SIG-M5 (cell line): Measurements from ENCODE around the gene ZNF516.

ENCODE experiments used
- DNase-seq: peaks from one replicate; lab custom pipeline; 2025; lab: John Stamatoyannopoulos, UW

ZNF516 gene

DNA sequence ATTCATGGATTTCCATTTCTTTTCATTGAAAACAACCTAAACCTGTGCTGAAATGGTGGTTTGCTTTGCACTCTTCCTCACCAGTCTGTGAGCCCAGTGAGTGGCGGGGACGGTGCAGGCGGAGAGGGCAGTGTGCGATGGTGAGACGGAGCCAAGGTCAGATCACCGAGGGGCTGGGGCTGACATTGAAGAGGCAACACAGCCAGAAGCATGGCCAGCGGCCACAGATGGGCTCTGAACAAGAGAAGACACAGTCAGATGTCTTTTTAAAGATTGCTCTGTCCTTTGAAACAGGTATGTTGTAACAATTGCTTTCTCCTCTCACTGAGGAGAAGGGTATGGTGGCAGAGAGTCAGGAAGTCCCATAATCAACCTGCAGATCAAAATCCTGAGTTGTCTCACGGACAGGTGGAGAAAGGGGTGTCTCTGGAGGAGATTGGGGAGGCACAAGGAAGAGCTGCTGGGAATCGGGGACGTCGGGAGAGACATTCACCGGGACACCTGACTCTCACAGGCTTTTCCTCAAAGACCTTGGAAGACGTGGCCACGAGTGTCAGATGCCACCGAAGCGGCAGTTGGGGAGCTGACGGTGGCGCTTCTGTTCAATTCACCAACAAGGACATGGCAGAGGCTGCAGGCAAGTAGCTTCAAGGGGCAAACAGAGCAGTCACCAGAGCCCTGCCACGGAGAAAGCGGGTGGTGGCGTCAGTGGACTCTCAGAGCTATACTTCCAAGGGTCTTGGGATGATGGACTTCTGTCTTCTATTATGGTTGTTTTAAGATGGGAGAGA, 12.1 kb upstream of the ZNF516 start:
- DNase-seq = no peak

DNA sequence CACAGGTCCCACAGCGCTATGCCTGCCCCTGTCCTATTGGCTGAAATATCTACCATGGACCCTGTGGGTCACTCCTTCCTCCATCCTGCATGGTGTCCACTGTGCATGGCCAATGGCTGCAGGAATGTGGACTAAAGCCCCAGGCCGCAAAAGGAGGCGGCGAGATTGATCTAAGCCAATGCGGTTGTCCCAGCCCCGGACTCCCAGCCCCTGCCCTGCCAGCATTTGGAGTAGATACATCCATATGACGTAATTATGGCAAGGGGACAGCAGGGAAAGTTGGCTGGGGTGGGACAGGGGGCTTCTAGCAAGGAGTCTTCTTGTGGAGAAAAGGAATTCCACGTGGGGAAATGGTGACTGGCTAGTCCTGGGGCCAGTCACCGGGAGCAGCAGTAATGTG, 11.4 kb upstream of the ZNF516 start:
- no peak for DNase-seq

DNA sequence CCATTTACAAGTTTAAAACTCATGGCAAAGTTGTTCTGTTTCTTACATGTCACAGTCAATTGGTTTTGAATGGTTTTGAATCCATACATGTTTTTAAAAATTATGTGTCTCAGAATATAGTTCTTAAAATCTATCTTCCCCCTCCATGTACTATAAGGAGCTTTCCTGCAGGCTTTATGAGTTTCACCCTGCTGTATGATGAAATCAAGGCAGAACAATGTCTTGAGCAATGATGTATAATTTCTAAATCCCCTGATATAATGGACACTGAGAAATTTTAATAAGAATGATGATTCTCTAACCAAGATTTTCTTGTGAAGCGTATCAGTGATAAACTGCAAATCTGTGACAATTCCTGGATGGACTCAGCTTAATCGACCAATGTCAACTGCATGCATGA, 10.6 kb upstream of the ZNF516 start:
- no peak for DNase-seq

DNA sequence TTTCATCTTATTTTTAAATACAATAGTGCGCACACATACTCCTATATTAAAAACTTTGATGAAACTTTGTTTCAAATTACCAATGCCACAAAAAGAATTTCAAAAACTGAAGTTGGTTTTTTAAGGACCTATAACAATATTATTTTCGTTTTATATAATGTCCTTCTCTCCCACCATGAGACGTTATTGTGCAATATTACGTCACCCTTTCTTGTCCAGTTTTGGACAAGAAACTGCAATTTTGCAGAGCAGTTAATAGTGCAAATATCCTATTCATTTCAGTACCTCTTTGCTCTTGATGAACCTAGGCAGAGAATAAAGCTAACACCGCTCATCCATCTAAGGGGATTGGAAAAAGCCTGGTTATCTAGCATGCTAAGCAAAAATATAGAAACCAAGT, 9.7 kb upstream of the ZNF516 start:
- DNase-seq = no peak

DNA sequence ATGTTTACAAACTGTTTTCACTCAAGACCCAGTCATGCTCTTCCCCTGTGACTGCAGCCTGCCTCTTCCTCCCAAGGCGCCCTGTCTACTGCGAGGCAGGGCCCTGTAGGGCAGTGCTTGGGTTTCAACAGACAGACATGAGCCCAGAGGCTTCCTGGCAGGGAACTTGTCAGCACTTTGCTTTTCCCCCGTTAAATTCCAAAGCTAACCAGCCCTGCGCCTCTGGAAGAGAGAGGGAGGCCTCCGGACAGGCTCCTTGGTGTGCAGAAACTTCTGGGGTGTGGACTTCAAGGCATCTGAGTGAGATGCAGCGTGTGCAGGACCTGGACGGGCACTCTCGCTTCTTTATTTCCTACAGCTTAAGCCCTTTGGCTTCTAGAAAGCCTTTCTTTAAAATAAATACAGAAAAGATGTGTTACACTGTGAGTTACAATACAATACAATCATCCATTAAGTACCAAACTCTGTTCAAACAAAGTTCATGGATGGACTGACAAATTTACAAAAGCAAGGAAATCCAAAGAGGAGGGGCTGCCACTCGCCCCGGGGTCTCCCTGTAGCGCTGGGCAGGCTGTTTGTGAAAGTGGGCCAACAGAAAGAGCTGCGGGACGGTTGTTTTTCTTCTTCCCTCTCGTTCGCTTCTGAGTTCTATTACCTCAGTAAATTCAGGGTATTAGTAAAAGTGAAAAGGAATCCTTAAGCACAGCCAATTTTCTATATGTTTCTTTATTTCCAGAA, 8.8 kb upstream of the ZNF516 start:
- DNase-seq = no peak

DNA sequence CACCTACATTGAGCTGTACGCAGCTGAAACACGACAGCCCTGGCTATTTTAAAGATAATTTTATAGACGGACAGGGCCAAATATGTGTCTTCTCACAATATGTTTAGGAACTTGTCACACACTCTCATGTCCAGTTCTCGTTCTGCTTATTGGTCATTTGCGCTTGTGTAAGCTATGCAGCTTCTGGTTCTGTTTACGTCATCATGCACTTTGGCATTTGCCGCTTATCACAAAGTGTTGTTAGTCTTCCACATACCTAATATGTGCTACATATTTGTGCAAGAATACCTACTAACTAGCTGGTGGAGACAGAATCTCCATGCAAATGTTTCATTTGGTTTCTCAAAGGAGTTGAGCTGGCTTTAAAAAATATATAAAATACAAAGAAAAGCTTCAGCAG, 7.5 kb upstream of the ZNF516 start:
- no peak for DNase-seq

DNA sequence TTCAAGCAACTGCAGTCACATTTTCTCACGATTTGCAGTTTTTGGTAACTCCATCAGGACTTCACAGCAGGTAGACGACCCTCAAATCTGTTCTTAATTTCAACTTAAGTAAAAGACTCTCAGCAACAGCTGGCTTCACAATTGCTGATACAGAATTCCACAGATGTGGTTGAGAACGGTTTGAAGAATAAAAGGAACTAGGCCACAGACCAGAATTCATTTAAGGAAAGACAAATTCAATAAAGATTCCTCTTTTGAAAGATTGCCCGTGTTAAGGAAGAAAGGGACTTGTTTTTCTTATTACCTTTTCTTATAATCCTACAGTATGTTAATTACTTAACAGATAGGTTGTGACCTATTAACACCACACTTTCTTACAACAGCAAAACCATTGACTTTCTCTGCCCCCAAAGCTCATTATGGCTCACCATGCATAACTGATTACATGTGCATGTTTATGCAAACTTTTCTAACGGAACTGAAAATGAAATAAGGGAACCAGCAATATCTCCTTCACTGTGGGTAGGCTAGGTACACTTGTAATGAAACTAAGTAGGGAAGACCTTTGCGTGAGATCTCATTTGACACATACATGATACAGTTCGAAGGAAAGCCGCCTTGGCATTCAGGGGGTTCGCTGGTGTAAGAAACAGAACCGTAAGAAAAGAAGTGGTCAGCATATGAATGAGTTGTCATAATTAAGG, 4.7 kb upstream of the ZNF516 start:
- peak; percentile 99 for DNase-seq

DNA sequence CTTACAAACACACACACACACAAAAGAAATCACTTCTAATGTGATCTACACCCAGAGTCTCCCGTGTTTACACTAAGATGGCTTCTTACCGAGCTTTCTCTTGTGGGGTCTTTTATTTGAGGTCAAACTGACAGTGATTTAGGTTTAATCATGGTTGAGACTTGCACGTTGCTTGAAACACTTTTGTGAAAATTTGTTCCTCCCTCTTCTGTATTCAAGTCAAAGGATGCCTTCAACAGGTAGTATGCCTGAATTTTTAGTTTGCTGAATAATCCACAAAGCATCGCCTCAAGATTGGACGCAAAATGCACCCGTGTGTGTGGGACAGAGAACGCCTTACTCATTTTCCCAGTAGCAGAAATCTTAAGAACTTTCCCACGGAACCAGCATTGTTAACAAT, 4.0 kb upstream of the ZNF516 start:
- no peak for DNase-seq

DNA sequence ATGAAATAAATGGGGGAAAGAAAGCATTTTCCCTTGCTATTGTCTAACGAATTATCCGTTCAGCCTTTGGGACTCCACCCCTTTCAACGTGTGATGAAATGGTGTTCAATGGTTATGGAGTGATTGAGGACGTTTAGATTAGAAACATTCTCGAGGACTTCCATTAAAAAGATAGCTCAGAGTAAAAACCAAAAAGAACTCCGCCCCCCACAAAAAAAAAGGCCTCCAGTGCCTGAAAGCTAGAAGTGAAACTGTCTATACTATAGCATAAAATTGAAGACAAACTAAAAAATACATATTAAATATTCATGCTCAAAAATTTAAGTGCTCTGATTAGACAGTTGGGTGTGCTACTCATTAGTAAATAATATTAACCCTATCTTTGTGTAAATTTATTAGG, 3.0 kb upstream of the ZNF516 start:
- DNase-seq = peak; percentile 29

DNA sequence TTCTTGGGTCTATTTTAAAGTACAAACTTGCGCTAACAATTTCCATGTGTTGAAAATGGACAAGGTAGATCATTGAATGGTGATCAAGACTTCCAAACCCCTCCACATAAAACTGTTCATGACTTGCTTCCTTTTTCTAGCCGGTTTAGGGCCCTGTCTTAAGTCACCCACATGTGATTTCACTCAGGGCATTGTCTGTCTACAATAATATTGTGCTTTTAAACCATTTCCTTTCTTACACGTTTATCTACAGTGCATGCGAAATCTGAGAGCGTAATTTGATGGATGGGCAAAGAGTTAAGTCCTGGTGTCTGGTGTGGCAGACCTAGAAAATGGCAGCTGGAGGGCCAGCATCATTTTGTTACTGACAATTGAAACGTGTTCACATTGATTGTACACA, 2.0 kb upstream of the ZNF516 start:
- DNase-seq = no peak

DNA sequence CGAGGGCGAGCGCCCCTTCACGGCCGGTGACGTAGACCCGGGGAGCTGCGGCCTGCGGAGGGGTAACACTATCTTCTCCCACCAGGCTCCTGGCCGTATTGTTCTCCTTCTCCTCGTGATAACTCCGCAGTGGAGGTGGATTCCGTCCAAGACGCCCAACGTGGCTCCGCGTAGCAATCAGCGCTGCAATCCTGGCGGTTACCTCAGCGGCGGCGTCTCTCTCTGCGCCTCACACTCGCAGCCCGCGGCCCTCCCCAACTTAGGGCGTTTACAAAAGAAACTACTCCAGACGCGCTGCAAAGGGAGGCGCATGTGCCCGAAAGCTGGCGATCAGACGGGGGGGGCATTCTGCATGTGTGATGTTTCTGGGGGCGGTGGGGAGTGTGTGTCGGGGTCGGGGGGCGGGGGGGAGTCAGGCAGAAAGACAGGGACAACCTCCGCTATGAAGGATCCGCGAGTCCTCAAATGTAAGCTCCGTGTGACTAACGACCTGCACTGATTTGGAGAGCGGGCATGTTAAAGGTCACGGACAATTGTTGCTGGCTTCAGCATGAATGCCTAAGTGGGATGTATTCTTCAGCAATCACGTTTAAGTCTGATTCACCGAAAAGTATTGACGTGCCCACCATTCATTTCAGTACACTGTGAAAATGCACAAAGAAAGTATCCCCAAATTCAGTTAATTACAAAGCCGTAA, 1.3 kb upstream of the ZNF516 start:
- peak; percentile 53 for DNase-seq

DNA sequence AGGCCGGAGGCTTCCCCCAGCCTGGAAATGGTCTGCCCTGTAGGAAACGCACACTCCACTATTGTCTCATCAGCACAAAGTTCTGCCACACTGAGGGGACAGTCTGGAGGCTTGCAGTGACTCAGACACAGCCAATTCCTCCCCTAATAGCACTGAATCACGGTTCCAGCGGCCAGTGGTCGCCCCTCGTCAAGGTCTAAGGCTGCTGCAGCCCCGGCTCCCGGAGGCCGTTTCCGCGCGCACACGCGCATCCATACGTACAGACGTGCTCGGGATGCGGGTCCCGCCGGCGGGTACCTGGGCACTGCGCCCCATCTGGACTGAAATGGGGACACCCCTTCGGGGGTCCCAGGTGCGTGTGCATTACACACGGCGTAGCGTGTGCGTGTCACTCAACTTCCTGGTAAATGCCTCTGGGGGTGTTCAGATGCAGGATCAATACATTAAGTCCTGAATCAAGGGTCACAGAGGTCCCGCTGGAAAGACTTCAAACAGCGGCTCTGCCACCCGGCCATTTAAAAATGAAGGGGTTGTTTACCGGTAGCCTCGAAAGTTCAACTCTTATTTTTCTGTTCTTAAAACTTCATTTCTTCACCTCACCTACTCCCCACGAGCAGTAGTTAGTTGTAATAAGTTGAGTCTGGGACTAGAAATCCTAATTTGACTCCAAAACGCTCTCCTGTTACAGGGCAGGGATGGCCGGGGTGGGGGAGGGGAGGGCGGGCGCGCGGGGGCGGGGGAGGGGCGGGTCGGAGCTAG, 572 bp upstream of the ZNF516 start:
- no peak for DNase-seq

DNA sequence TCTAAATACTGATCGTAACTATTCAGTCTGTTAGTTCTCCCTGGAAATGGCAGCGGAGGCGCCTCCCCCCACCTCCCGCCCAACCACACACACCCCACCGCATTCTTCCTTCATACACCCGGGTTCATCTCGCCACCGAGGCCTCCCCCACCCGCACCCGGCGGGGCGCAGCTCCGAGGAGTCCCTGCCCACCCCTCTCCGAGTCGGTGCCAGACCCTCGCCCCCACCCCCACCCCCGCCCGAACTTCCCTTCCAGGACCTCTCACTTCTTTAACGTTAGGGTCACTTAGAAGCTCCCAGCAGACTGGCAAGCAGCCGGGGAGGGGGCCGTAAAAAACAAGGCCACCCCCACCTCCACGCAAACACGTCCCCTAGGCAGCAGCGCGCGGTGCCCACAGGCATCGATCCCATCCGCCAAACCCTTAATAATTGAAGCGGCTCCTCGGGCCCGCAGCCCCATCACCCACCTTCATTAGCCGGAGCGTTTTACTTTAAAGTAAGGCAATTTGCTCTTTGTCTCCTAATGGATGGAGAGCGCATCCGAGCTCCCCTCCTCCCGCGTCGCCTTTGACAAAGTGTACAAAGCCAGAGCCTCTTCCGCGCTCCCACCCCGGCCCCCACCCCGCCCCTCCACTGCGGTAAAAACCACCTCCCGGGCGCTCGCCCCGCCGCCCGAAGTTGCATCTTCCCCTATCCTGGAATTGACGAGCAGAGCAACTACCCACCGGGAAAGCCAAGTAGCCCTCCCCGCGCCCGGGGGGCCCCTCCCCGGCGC, 624 bp downstream of the ZNF516 start:
- no peak for DNase-seq

DNA sequence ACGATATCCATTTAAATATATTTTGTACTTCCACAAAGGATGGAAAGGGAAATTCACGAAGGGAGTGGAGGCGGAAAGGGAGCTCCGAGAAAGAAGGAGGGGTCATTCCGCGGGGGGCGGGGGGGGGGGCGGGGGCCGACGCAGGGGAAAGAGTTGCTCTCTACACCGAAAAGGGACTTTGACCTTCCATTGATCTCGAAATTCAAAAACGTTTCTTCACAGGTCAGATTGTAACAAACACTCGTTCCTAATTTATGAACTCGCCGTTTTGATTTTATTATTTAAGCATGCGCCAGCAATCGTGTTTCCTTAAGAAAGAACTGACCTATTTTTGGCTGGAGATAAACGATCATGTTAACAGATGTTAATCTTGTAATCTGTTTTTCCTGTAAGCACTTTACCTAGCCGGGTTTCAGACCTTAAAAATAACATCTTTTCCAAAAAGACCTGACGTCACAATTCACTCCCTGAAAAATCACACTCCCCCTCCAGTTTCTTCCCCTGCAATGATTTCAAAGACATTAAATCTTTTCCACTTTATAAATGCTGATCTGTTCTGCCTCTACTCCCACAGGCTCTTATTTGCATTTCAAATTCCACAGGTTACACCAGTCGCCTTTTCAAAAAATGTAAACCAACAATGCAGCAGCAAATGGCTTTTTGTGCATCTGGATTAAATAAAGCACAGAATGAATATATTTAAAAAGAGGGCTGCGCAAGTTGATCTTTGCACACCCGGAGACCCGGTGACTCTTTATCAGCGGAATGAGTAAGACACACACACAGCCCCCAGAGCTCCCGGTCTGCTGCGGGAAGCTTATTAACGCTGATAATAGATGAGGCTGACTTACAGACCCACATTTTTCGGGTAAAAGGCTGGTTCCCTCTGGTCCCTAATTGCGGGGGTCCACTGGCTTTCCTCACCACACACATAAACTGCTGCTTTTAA, 1.6 kb downstream of the ZNF516 start:
- DNase-seq = no peak

DNA sequence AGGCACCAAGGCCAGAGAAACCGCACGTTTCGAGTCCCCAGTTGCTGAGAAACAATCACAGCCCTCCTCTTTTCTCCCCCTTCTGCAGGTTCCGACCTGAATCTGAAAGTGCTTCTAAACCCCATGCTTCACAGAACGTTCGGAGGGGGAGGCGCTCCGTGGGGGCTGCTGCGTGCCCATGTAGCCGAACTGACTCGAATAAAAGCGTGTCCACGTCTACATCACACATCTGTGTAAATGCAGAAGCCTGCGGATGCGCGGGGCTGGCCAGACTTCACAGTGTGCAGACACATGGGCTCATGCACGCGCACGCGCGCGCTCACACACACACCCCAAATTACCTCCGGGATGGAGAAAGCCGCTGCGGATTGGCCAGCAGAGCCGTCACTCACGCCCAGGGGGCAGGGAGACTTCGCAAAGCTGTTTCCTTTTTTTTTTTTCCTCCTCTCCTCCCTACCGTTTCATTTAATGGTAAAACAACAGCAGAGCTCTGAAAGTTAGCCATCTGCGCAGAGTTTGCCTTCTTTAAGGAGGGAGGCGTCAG, 2.3 kb downstream of the ZNF516 start:
- DNase-seq = peak; percentile 78

DNA sequence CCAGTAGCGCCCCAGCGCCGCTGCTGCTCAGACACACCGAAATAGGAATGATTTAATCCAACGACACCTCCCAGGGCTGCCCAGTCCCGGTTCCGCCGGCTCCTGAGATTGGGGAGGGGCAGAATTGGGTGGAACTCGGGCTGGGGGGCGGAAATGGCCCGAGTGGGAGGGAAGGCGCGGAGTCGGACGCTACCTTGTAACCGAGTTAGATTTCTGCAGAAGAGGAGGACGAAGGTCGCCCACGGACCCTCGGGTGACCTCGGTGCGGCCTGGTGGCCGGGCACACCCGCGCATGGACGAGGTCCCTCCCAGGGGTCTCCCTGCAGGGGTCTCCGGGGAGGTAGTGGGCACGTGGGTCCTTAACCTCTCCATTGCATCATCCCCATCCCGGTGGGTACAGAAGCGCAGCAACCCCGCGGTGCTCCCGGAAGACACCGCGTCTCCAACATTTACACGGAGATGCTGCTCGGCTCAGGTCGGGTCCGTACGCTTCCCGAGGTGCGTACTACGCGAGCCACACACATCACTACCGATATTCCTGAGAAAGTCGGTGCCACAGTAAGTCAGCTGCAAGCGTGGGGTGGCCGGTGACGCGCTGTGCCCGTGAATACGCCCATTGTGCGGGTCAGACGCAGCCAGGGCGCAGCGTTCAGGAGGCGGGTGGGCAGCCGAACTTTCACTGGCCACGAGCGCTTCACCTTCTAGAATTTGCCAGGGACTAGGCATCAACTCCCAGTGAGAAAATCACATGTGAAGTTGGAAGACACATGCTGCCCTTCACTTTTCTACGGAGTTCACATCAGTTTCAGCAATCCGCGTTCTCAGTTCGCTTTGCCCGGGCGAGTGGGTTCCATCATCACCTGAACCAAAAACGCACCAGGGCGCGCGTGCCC, 3.0 kb downstream of the ZNF516 start:
- no peak for DNase-seq

DNA sequence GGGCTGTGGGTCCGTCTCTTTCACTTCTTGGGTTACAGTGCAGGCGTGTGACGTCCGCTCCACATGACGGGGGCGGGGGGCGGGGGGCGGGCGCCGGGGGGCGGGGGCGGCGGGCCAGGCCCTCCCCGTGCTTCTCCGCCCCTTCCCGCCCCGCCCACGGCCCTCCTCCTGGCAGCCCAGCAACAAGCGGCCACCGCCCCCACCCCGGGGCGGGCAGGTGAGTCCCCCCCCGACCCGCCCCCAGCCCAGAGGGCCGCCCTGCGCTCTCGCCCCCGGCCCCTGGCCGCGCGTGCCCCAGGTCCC, 3.6 kb downstream of the ZNF516 start:
- no peak for DNase-seq

DNA sequence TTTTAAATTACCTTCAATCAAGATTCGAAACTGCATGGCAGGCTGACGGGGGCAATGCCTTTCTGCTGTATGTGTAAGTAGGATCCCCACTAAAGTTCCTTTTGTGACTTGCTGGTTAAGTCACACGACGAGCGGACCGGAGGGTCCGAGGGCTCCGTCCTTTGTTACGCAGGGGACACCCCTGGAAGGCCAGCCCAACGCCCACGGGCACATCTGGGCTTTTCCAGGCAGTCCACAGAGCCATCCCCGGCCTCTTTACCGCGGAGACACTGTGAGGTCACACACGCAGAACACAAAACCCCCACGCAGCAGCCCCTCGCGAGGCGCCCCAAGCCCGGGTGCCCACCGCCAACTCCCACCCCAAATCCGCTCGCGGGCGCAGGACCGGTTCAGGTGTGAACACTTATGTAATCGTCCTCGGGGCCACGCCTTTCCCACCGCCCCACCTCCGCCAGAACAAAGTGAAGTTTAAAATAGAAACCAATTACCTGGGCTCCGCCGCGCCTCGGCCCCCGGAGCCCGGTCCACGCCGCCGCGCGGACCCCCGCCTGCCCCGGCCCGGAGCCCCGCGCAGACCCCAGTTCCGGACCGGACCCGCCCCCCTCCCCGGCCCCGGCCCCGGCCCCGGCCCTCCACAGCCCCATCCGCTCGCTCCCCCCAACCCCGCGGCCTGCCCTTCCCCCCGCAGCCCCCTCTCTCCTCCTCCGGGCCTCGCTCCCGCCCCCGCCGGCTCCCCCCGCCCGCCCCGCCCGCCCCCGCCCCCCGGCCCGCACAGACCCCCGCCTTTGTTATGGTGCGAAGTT, 4.2 kb downstream of the ZNF516 start:
- DNase-seq = peak; percentile 19
